Liver (tissue), 3 donors: Measurements from ENCODE around the gene FKRP.

Experiments
- CTCF ChIP-seq: fragments of 150-350 bp; IDR thresholded peaks from 2 replicates; pipeline ENCODE4 v1.5.1; 2017; ENCODE audit warnings: improper control_type of control experiment, low read depth, low read length; ENCODE audit not compliant: missing input control
- JUND ChIP-seq, 2 donors: IDR thresholded peaks; 2 replicates each; pipeline ENCODE4 v1.6.1; 2016; ENCODE audit warnings: antibody characterized with exemption in 2 of 2
- MAX ChIP-seq: IDR thresholded peaks from 2 replicates; pipeline ENCODE4 v1.6.1; 2016; ENCODE audit warnings: antibody characterized with exemption
- RAD21 ChIP-seq, 2 donors: IDR thresholded peaks; 2 replicates each; pipeline ENCODE4 v1.6.1; 2016; ENCODE audit warnings: antibody characterized with exemption in 2 of 2, mild to moderate bottlenecking in 2 of 2
- donor health status: healthy.
- donor health status: healthy.

DNA sequence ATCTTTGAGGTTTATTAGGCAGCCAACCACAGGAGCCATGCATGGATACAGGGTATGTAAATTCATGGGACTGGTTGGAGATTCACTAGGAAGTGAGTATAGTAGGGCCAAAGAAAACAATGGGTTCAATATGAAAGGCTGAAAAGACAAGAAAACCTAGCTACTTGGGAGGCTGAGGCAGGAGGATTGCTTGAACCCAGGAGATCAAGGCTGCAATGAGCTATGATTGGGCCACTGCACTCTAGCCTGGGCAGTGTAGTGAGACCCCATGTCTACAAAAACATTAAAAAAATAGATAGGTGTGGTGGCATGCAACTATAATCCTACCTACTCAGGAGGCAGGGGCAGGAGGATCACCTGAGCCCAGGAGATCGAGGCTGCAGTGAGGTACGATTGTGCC is 52.9 kb downstream of the FKRP start:
- TF ChIP-seq JUND (IDR thresholded peaks at IDR 0.05): no peak
- TF ChIP-seq CTCF: no peak
- TF ChIP-seq MAX: no peak
- no peak for TF ChIP-seq RAD21 (IDR thresholded peaks at IDR 0.05)
